ENCODE measurements around the gene KIAA1217. TPM values are rescaled to one million over a fixed set of nuclear protein-coding genes. Genes with fewer than 3 reads are reported as not detected.

Gene KIAA1217
- total RNA-seq, 1 experiment from 2014 or later, result 23.4 TPM

GRCh38 chr10:24311888-24312287 lies 103.0 kb downstream of the KIAA1217 start (continued):
- TF ChIP-seq E2F5 (CRISPR knock-in tag; IDR thresholded peaks at IDR 0.05) (no peak), RORB (CRISPR knock-in tag; IDR thresholded peaks at IDR 0.05) (no peak), ZNF671 (CRISPR knock-in tag; IDR thresholded peaks at IDR 0.05) (no peak), RELA (CRISPR knock-in tag; IDR thresholded peaks at IDR 0.05; ENCODE audit: borderline replicate concordance) (no peak), GRHL2 (CRISPR knock-in tag; IDR thresholded peaks at IDR 0.05; ENCODE audit: insufficient replicate concordance, severe bottlenecking) (no peak), ZNF423 (CRISPR knock-in tag; IDR thresholded peaks at IDR 0.05) (no peak), E2F1 (CRISPR knock-in tag; IDR thresholded peaks at IDR 0.05) (no peak), FOXP4 (CRISPR knock-in tag; IDR thresholded peaks at IDR 0.05) (no peak), E2F4 (CRISPR knock-in tag; IDR thresholded peaks at IDR 0.05; ENCODE audit: borderline replicate concordance, low read depth) (no peak)

- Mint-ChIP-seq H3K36me3 (peaks cover 3% of the 10 kb centered on the region; the same call in 1 of the 2 replicates), H3K27me3 (ENCODE audit: low read depth) (no peaks in the 10 kb centered on the region), H3K9me3 (no peaks in the 10 kb centered on the region), H3K4me3 (no peak overlapping the region), H3K27ac (no peak overlapping the region), H3K4me1 (peaks cover 13% of the 10 kb centered on the region)
- ATAC-seq, result no peak
- ChIA-PET POLR2A (no interaction called here), CTCF (interaction anchor here (0.6 kb wide), 1 partner anchor 8 kb away, joined by 3 read pairs; no protein-coding TSS in a partner anchor)
- DNase-seq (ENCODE audit: low spot score), result no peak
- no peak for TF ChIP-seq SMAD3 (CRISPR knock-in tag; IDR thresholded peaks at IDR 0.05; ENCODE audit: borderline replicate concordance)
- TF ChIP-seq NFE2L1 (CRISPR knock-in tag; IDR thresholded peaks at IDR 0.05), result no peak
- TF ChIP-seq E2F1 (CRISPR knock-in tag; IDR thresholded peaks at IDR 0.05), result no peak
- no peak for TF ChIP-seq ZSCAN18 (CRISPR knock-in tag; IDR thresholded peaks at IDR 0.05)
- TF ChIP-seq JAZF1 (CRISPR knock-in tag; IDR thresholded peaks at IDR 0.05), result no peak
- TF ChIP-seq FOXP4 (CRISPR knock-in tag; IDR thresholded peaks at IDR 0.05), result no peak
- no peak for TF ChIP-seq NR2C2 (CRISPR knock-in tag; IDR thresholded peaks at IDR 0.05)
- no peak for TF ChIP-seq ZNF263 (CRISPR knock-in tag; IDR thresholded peaks at IDR 0.05; ENCODE audit: low read depth)
- TF ChIP-seq GTF2I (CRISPR knock-in tag; conservative IDR thresholded peaks at IDR 0.05), result no peak
- no peak for TF ChIP-seq AFF4 (CRISPR knock-in tag; IDR thresholded peaks at IDR 0.05; ENCODE audit: borderline replicate concordance)
- TF ChIP-seq TP53 (CRISPR knock-in tag; IDR thresholded peaks at IDR 0.05), result no peak
- no peak for TF ChIP-seq ZNF121 (CRISPR knock-in tag; IDR thresholded peaks at IDR 0.05)
- TF ChIP-seq GRHL2 (CRISPR knock-in tag; IDR thresholded peaks at IDR 0.05; ENCODE audit: insufficient replicate concordance, severe bottlenecking), result no peak
- no peak for TF ChIP-seq ATF2 (CRISPR knock-in tag; IDR thresholded peaks at IDR 0.05; ENCODE audit: borderline replicate concordance, low read depth)
These were observed 104.3 kb downstream of the KIAA1217 start for GRCh38 chr10:24313283-24313682.
